Measurements from ENCODE around the gene TTC23. TPM values are rescaled to one million over a fixed set of nuclear protein-coding genes. Genes with fewer than 3 reads are reported as not detected.
A peak's percentile ranks its signal among the peaks of the same experiment; 100 is the strongest.

The TTC23 gene
- total RNA-seq, 2 donors from 2014 or later: 3.9 to 4.6 TPM

DNA sequence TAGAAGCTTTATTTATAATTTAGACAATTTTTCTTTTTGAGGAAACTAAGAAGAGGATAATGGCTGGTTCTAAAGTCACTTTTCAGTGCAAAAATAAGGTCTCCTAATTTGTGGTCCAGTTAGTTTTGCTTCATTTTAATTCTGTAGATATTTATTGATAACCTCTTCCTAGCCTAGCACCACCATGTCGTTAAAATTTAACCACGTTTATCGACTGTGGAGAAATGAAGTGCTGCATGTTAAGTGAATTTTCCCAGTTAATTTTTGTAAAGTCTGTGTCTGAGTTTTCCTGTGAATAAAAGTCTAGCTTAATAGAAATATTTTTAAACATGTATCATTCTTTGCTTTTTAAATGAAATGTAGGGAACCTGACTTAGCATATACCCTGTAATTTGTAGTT is 18.6 kb upstream of the TTC23 start:
- Mint-ChIP-seq H3K4me3 (no peak overlapping the region), H3K36me3 (ENCODE audit: insufficient read depth in 2 of 2) (no peaks in the 10 kb centered on the region), H3K4me1 (ENCODE audit: low read depth) (no peaks in the 10 kb centered on the region), H3K27me3 (ENCODE audit: low read depth) (no peaks in the 10 kb centered on the region), H3K9me3 (no peaks in the 10 kb centered on the region), H3K27ac (no peak overlapping the region)
- no peak for DNase-seq
- no peak for ATAC-seq (replicated peaks in 1 of 2)

DNA sequence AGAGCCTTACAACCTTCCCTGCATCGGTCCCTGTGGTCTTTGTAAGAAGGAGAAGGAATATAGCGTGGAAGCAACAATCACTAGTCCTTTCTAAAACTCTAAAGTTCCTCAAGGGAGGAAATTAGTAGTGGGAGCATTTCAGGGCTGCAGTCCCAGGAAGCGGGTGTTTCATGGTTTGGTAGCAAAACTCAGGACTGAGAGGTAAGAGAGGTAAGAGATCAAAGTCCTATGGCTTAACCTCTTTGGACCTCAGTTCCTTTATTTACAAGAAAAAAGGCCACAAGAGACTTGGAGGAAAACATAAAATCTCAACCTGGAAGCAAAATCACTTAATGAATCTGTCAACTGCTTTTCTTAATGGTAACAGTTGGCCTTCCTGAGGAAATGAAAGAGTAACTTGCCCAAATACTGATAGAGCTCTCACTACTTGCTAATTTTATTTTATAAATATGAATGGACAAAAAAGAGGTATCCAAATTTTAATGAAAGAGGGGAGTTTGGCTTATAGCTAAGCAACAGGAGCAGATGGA is 16.2 kb upstream of the TTC23 start:
- ATAC-seq (replicated peaks in 1 of 2): no peak

DNA sequence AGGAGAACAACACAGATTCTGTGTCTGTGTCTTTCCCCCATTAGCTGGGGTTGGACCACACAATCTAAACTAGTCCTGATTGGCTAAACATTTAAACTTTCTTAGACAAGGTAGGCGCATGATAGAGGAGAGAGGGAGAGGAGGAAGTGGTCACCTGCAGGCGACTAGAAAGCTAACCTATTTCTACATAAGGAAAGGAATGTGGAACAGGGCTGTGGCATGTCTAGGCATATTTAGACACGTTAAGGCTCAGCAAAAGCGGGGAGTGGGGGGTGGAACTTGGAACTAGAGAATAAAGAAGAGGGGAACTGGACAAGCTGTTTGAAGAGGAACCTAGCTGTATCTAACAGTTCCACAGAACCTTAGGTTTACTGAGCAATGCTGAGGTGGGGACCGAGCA is 14.7 kb upstream of the TTC23 start:
- no peak for ATAC-seq (replicated peaks in 1 of 2)
- no peaks in the 10 kb centered on the region for H3K27me3 Mint-ChIP-seq (ENCODE audit: low read depth)

More for the DNA sequence above, 16.2 kb upstream of the TTC23 start:
- Mint-ChIP-seq H3K27me3 (ENCODE audit: low read depth) (no peaks in the 10 kb centered on the region), H3K36me3 (ENCODE audit: insufficient read depth in 2 of 2) (no peaks in the 10 kb centered on the region), H3K27ac (no peak overlapping the region), H3K4me3 (no peak overlapping the region), H3K9me3 (no peaks in the 10 kb centered on the region), H3K4me1 (ENCODE audit: low read depth) (no peaks in the 10 kb centered on the region)
- no peak for DNase-seq

DNA sequence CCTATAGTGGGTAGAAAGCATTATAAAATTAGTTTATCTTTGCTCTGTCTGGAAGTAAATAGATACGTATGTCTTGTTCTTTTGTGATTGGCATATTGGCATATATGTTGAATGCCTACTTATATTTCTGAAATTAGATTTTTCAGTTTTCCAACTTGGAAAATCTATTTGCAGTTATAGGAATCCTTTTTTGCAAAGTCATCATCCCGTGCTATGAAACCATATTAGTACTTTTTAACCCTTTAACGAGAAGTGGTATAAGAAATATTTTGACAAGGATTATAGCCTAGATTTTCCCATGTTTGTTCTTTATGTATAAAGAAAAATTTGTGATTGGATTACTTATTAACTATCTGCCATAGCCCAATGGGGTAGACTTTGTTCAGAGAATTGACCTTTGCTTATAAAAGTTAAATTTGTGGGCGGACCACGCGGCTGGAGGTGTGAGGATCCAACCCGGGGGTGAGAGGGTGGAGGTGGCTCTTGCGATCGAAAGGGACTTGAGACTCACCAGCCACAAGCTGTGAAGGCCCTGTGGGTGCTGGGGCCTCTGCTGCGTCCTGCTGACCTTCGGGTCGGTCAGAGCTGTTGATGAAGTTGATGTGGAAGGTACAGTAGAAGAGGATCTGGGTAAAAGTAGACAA is 7.8 kb upstream of the TTC23 start:
- DNase-seq (no peak), ATAC-seq (replicated peaks in 1 of 2) (no peak)
- Mint-ChIP-seq H3K4me3 (no peak overlapping the region), H3K27me3 (ENCODE audit: low read depth) (no peaks in the 10 kb centered on the region), H3K9me3 (no peaks in the 10 kb centered on the region), H3K27ac (no peak overlapping the region), H3K36me3 (ENCODE audit: insufficient read depth in 2 of 2) (peaks cover 2 to 3% of the 10 kb centered on the region in 2 donors), H3K4me1 (ENCODE audit: low read depth) (peaks cover 19% of the 10 kb centered on the region)

More for the DNA sequence above, 14.7 kb upstream of the TTC23 start:
- Mint-ChIP-seq H3K4me3 (no peak overlapping the region), H3K9me3 (no peaks in the 10 kb centered on the region), H3K4me1 (ENCODE audit: low read depth) (no peaks in the 10 kb centered on the region), H3K36me3 (ENCODE audit: insufficient read depth in 2 of 2) (no peaks in the 10 kb centered on the region), H3K27ac (no peak overlapping the region)
- DNase-seq: no peak

DNA sequence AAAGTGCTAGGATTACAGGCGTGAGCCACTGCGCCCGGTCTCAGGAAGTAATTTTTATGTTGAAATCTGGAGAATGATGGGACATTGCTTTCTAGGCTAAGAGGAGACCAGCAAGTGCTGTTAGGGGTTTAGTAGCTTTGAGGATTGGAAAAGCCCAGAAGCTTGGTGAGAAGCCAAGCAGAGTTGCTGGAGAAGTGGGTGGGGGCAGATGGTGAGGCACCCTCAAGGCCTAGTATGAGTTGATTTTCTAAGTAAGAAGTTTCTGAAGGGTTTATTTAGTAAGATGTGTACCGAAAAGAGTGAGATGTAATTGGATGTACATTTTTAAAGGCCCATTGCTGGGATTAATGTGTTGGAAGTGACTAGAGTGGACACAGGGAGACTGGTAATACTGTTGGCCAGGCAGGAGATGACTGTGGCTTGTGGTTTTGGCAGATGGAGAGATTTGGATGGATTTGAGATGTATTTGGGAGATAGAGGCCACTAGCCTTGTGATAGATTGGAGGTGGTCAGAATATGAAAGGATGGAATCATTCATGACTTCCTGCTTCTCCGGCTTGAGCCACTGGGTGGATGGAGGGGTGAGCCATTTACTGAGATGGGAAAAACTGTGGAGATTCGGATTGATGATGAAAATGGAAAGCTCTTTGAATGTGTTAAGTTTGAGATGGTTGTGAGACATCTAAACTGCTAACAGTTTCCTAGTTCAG is 4.2 kb upstream of the TTC23 start:
- H3K27ac Mint-ChIP-seq: peak overlapping the region; percentile 91
- H3K4me1 Mint-ChIP-seq (ENCODE audit: low read depth): peaks cover 33% of the 10 kb centered on the region
- no peaks in the 10 kb centered on the region for H3K27me3 Mint-ChIP-seq (ENCODE audit: low read depth)
- H3K9me3 Mint-ChIP-seq: no peaks in the 10 kb centered on the region
- peaks cover 5 to 8% of the 10 kb centered on the region in 2 donors for H3K36me3 Mint-ChIP-seq (ENCODE audit: insufficient read depth in 2 of 2)
- peak in 1 of 2 donors; percentile 16 for ATAC-seq (replicated peaks in 1 of 2)
- H3K4me3 Mint-ChIP-seq: peak overlapping the region; percentile 75 to 77
- peak; percentile 23 to 32 for DNase-seq

DNA sequence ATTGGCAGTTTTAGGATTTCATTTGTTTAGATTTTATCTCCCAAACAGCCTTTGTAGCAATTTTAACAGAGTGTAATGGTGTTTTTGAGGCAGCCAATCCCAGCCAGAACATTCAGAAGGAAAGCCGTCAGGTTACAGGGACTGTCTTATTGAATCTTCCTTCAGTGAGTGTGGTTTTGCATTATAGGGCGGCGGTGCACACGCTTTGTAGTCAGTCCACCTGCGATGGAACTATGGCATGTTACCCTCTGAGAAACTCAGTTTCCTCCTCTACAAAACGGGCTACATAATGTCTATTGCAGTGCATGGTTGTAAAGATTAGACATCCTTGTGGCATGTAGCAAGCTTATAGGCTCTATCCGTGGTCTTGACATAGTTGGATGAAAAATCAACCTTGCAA is 2.9 kb upstream of the TTC23 start:
- H3K27ac Mint-ChIP-seq: peak overlapping the region; percentile 80

DNA sequence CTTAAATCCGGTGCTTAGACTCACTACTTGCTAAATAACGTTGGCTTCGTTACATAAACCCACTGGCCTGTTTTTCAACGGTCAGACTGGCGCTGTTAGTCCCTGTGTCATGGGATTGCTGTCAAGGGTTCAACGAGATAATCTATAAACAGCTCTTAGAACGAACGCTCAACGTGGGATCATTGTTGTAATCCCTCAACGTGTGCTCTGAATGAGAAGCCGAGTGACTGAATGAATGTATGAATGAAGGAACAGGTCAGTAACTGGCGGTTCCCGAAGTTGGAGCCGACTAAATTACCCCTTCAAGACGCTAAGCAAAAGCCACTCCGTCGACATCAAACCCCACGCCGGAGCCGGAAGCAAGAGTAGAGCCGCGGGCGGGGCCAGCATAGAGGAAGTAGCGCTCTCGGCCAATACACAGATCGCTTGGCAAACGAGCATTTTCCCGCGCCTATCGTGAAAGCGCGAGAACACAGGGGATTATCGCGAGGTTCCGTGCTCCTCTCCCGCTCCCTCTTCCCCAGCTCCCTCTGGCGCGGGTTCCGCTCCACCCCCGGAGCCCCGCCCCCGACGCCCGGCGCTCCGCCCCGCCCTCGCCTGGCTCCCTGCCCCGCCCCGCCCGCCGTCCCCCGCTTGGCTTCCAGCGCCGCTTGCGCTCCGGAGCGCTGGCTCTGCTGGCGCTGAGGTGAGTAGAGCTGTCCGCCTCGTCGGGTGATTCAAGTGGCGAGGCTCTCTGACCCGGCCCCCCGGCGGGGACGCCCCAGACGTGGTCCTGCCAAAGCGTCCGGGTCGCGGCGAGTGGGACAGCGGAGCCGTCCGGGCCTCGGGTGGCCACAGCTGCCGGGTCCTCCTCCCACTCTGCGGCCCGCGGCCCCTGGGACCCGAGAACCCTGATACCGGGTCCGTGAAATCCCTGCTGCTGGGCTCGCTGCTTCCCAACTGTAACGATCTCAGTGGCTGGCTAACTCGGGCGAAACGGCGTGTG is 1.8 kb upstream of the TTC23 start, which contains the start of gene LRRC28:
LRRC28 (plus strand) TSS at position 625 of the 985 bp plus-strand sequence. CDS start 4,477 bp downstream, outside the sequence.
- Mint-ChIP-seq H3K4me1 (ENCODE audit: low read depth) (peaks cover 33% of the 10 kb centered on the region), H3K27me3 (ENCODE audit: low read depth) (no peaks in the 10 kb centered on the region), H3K4me3 (peak within 1 kb of the TSS; percentile 91 to 93), H3K36me3 (ENCODE audit: insufficient read depth in 2 of 2) (peaks cover 4 to 5% of the 10 kb centered on the region in 2 donors), H3K9me3 (no peaks in the 10 kb centered on the region), H3K27ac (peak within 1 kb of the TSS; percentile 80)
- ATAC-seq (replicated peaks in 1 of 2): peak; percentile 97 to 99
- DNase-seq: peak; percentile 95 to 98

More for the DNA sequence above, 2.9 kb upstream of the TTC23 start:
- Mint-ChIP-seq H3K4me3 (peak overlapping the region; percentile 91 to 93), H3K9me3 (no peaks in the 10 kb centered on the region), H3K27me3 (ENCODE audit: low read depth) (no peaks in the 10 kb centered on the region), H3K4me1 (ENCODE audit: low read depth) (peaks cover 33% of the 10 kb centered on the region), H3K36me3 (ENCODE audit: insufficient read depth in 2 of 2) (peaks cover 4 to 5% of the 10 kb centered on the region in 2 donors)
- DNase-seq (no peak), ATAC-seq (replicated peaks in 1 of 2) (no peak)

DNA sequence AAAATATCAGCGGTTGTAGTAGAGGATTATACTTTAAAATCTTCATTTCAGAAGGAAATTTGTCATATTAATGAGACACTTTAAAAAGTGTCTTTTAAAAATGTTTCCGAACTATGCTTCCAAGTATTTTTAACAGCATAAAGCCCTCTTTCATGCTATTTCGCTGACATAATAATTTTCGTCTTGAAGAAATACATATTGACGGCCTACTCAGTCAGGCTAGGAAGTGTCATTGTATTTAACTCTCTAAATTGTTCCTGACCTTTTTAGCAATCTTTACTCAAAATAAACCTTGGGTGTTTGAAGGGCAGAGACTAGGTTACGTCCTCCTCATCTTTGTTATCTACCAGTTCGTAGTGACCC is 1.1 kb upstream of the TTC23 start:
- DNase-seq (no peak), ATAC-seq (replicated peaks in 1 of 2) (no peak)
- Mint-ChIP-seq H3K36me3 (ENCODE audit: insufficient read depth in 2 of 2) (peaks cover 4 to 5% of the 10 kb centered on the region in 2 donors), H3K4me1 (ENCODE audit: low read depth) (peaks cover 33% of the 10 kb centered on the region), H3K4me3 (peak overlapping the region; percentile 91 to 93), H3K27me3 (ENCODE audit: low read depth) (no peaks in the 10 kb centered on the region), H3K27ac (peak overlapping the region; percentile 78), H3K9me3 (no peaks in the 10 kb centered on the region)

DNA sequence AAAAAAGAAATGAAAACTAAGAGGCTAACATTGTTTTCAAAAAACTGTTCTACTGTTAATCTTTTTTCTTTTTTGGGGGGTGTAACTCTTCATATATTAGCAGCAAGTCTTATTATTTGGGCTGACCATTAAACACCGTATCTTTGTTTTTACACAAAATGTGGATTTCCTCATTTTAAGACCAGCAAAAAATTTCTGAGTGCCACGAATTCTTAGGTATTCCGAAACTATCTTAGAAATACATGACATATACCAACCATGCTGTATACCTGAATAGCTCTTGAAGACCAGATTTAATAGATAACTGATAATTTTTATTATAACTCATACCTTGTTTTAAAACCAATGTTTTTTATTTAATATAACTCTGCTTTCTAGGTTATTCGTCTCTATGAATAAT is 620 bp upstream of the TTC23 start:
- H3K4me3 Mint-ChIP-seq: peak overlapping the region; percentile 91 to 93
- peaks cover 33% of the 10 kb centered on the region for H3K4me1 Mint-ChIP-seq (ENCODE audit: low read depth)
- ATAC-seq (replicated peaks in 1 of 2): no peak
- no peaks in the 10 kb centered on the region for H3K9me3 Mint-ChIP-seq
- no peak overlapping the region for H3K27ac Mint-ChIP-seq
- no peak for DNase-seq
- no peaks in the 10 kb centered on the region for H3K27me3 Mint-ChIP-seq (ENCODE audit: low read depth)
- H3K36me3 Mint-ChIP-seq (ENCODE audit: insufficient read depth in 2 of 2): peaks cover 4 to 5% of the 10 kb centered on the region in 2 donors

DNA sequence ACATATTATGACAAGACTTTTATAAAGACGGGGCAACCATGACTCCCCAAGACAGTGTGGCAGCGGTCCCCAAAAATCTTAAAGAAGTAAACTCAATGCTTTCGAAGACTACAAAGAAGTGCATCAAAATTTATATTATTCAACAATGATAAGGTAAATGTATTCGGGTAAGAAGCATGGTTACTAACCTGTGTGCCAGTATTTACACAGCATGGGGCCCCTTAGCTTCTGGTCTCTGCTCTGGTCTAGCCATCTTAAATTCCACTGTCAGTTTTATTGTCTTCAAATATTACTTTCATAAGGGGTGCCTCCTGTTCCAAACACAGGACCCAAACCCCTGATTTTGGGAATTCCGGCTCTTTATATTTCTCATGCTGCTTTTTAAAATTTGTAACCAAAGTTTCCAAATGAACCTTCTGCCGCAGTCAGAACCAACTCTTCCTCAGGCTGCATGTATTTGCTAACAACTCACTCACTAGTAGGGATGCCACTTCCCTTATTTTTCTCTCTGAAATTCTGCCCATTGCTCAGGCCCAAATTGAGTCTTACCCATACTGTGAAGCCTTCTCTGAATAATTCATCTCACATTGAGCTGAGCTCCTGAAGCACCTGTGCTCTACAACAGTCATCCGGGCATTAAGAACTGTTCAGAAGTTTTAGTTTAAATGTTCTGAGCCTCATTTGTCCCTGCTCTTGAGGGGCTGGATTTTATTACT is 1.2 kb downstream of the TTC23 start:
- H3K9me3 Mint-ChIP-seq: no peaks in the 10 kb centered on the region
- DNase-seq (no peak), ATAC-seq (replicated peaks in 1 of 2) (no peak)
- no peak overlapping the region for H3K27ac Mint-ChIP-seq
- peaks cover 4 to 5% of the 10 kb centered on the region in 2 donors for H3K36me3 Mint-ChIP-seq (ENCODE audit: insufficient read depth in 2 of 2)
- H3K4me3 Mint-ChIP-seq: no peak overlapping the region
- H3K4me1 Mint-ChIP-seq (ENCODE audit: low read depth): peaks cover 24% of the 10 kb centered on the region
- H3K27me3 Mint-ChIP-seq (ENCODE audit: low read depth): peaks cover 8% of the 10 kb centered on the region

DNA sequence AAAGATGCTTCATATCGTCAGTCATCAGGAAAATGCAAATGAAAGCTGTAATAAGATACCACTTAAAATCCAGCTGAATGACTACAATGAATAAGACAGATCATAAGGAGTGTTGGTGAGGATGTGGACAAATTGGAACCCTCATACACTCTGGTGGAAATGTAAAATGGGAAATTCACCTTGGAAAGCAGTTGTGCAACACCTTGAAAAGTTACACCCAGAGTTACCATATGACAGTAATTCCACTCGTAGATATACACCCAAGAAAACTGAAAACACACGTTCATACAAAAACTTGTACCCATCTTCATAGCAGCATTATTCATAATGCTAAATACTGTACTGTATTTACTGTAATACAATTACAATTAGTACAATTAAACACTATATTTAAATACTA is 2.3 kb downstream of the TTC23 start:
- H3K27me3 Mint-ChIP-seq (ENCODE audit: low read depth): peaks cover 16% of the 10 kb centered on the region
- peaks cover 13% of the 10 kb centered on the region for H3K4me1 Mint-ChIP-seq (ENCODE audit: low read depth)
- no peak overlapping the region for H3K27ac Mint-ChIP-seq
- H3K9me3 Mint-ChIP-seq: no peaks in the 10 kb centered on the region
- H3K4me3 Mint-ChIP-seq: no peak overlapping the region
- no peak for ATAC-seq (replicated peaks in 1 of 2)
- no peak for DNase-seq
- H3K36me3 Mint-ChIP-seq (ENCODE audit: insufficient read depth in 2 of 2): peaks cover 4 to 5% of the 10 kb centered on the region in 2 donors

DNA sequence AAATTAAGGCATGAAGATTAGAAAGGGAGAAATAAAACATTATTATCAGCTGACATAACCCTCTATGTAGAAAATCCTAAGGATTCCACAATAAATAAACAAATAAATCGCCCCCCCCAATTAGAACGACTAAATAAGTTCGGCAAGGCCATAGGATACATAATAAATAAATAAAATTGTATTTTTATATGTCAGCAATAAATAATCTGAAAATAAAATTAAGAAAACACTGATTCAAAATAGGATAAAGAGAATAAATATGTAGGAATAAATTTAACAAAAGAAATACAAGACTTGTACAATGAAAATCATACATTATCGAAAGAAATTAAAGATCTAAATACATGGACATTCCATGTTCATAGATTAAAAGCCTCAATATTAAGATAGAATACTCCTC is 5.1 kb downstream of the TTC23 start:
- H3K4me3 Mint-ChIP-seq: no peak overlapping the region
- H3K27ac Mint-ChIP-seq: no peak overlapping the region
- no peaks in the 10 kb centered on the region for H3K4me1 Mint-ChIP-seq (ENCODE audit: low read depth)
- H3K27me3 Mint-ChIP-seq (ENCODE audit: low read depth): peaks cover 23% of the 10 kb centered on the region
- H3K36me3 Mint-ChIP-seq (ENCODE audit: insufficient read depth in 2 of 2): no peaks in the 10 kb centered on the region
- DNase-seq (no peak), ATAC-seq (replicated peaks in 1 of 2) (no peak)
- H3K9me3 Mint-ChIP-seq: no peaks in the 10 kb centered on the region

Measured in activated T-cell treated with anti-CD3 and anti-CD28 coated beads, Interleukin-2, amount 50 U/mL, for 72 hours (primary cell).